NCI-H2081 (cell line): ENCODE results near the gene AK8.
"Not testable (repeated sequence)": the region's sequence is repeated elsewhere in the genome, so short reads cannot be mapped to it uniquely, and the experiment has no call there.

Experiments
- DNase-seq, 2 experiments: peaks; one replicate each; lab custom pipeline; 2025; lab: John Stamatoyannopoulos, UW

Gene AK8

GRCh38 chr9:132797861-132798659 lies 80.0 kb downstream of the AK8 start:
- DNase-seq: no peak

GRCh38 chr9:132795511-132796303 lies 82.4 kb downstream of the AK8 start:
- no peak for DNase-seq

GRCh38 chr9:132794730-132795380 lies 83.2 kb downstream of the AK8 start:
- DNase-seq: no peak

- peak in 1 of 2 experiments; percentile 22 for DNase-seq
Measured at GRCh38 chr9:132793606-132794580, 84.2 kb downstream of the AK8 start.

- no peak for DNase-seq
Measured at GRCh38 chr9:132792547-132792946, 85.5 kb downstream of the AK8 start.

GRCh38 chr9:132791699-132792240 lies 86.3 kb downstream of the AK8 start:
- DNase-seq: no peak

GRCh38 chr9:132789719-132790118 lies 88.4 kb downstream of the AK8 start:
- no peak for DNase-seq

- no peak for DNase-seq
Measured at GRCh38 chr9:132788378-132788777, 89.7 kb downstream of the AK8 start.

- no peak for DNase-seq
Measured at GRCh38 chr9:132787748-132788159, 90.3 kb downstream of the AK8 start.

- DNase-seq: no peak
Measured at GRCh38 chr9:132784286-132784830, 93.7 kb downstream of the AK8 start.

GRCh38 chr9:132783006-132783405 lies 95.1 kb downstream of the AK8 start:
- no peak for DNase-seq

GRCh38 chr9:132782037-132782436 lies 96.0 kb downstream of the AK8 start:
- no peak for DNase-seq

- DNase-seq: no peak
Measured at GRCh38 chr9:132780230-132781007, 97.7 kb downstream of the AK8 start.

GRCh38 chr9:132776891-132777290 lies 101.2 kb downstream of the AK8 start:
- DNase-seq: no peak

- DNase-seq: no peak
Measured at GRCh38 chr9:132776268-132776667, 101.8 kb downstream of the AK8 start.

GRCh38 chr9:132775720-132776119 lies 102.4 kb downstream of the AK8 start:
- DNase-seq: no peak

- no peak for DNase-seq
Measured at GRCh38 chr9:132774886-132775285, 103.2 kb downstream of the AK8 start.

GRCh38 chr9:132773764-132774339 lies 104.2 kb downstream of the AK8 start:
- no peak for DNase-seq

GRCh38 chr9:132773093-132773492 lies 105.0 kb downstream of the AK8 start:
- DNase-seq: no peak

- not testable (repeated sequence) for DNase-seq
Measured at GRCh38 chr9:132771752-132772151, 106.3 kb downstream of the AK8 start.
